ENCODE results near the gene RIN3. TPM values are rescaled to one million over a fixed set of nuclear protein-coding genes. Genes with fewer than 3 reads are reported as not detected.

RIN3 gene
- total and polyA plus RNA-seq, 2 experiments from 2014 or later, result 3.5 to 5.4 TPM

- Histone ChIP-seq H3K27me3 (no peaks in the 10 kb centered on the region), H3K27ac (no peak overlapping the region), H3K4me1 (ENCODE audit: low read depth) (no peaks in the 10 kb centered on the region), H3K4me3 (no peak overlapping the region), H3K9me3 (ENCODE audit: low read depth) (no peaks in the 10 kb centered on the region), H3K36me3 (no peaks in the 10 kb centered on the region)
- DNase-seq (ENCODE audit: low read depth in 1 of 2, low spot score in 1 of 2), result no peak
- no peak for TF ChIP-seq CTCF (IDR thresholded peaks at IDR 0.05; ENCODE audit: low read depth, low read length)
Observed at GRCh38 chr14:92666251-92666650, 152.7 kb downstream of the RIN3 start.

GRCh38 chr14:92668276-92668973 lies 154.8 kb downstream of the RIN3 start:
- no peak overlapping the region for H3K4me3 ChIP-seq
- H3K4me1 ChIP-seq (ENCODE audit: low read depth), result no peaks in the 10 kb centered on the region
- H3K27ac ChIP-seq, result no peak overlapping the region
- no peak for DNase-seq (ENCODE audit: low read depth in 1 of 2, low spot score in 1 of 2)
- H3K36me3 ChIP-seq, result no peaks in the 10 kb centered on the region
- H3K9me3 ChIP-seq (ENCODE audit: low read depth), result no peaks in the 10 kb centered on the region
- no peak for TF ChIP-seq CTCF (IDR thresholded peaks at IDR 0.05; ENCODE audit: low read depth, low read length)
- no peaks in the 10 kb centered on the region for H3K27me3 ChIP-seq

GRCh38 chr14:92670160-92670559 lies 156.6 kb downstream of the RIN3 start:
- Histone ChIP-seq H3K4me1 (ENCODE audit: low read depth) (no peaks in the 10 kb centered on the region), H3K36me3 (no peaks in the 10 kb centered on the region), H3K4me3 (no peak overlapping the region), H3K27me3 (no peaks in the 10 kb centered on the region), H3K27ac (no peak overlapping the region), H3K9me3 (ENCODE audit: low read depth) (no peaks in the 10 kb centered on the region)
- peak; percentile 37 for TF ChIP-seq CTCF (IDR thresholded peaks at IDR 0.05; ENCODE audit: low read depth, low read length)
- DNase-seq (ENCODE audit: low read depth in 1 of 2, low spot score in 1 of 2), result peak in 1 of 2 donors; percentile 67

GRCh38 chr14:92670643-92671366 lies 157.2 kb downstream of the RIN3 start:
- no peaks in the 10 kb centered on the region for H3K9me3 ChIP-seq (ENCODE audit: low read depth)
- no peak for DNase-seq (ENCODE audit: low read depth in 1 of 2, low spot score in 1 of 2)
- H3K4me3 ChIP-seq, result no peak overlapping the region
- H3K4me1 ChIP-seq (ENCODE audit: low read depth), result no peaks in the 10 kb centered on the region
- H3K27ac ChIP-seq, result no peak overlapping the region
- H3K36me3 ChIP-seq, result no peaks in the 10 kb centered on the region
- H3K27me3 ChIP-seq, result no peaks in the 10 kb centered on the region
- no peak for TF ChIP-seq CTCF (IDR thresholded peaks at IDR 0.05; ENCODE audit: low read depth, low read length)

GRCh38 chr14:92673601-92674150 lies 160.1 kb downstream of the RIN3 start:
- no peak overlapping the region for H3K27ac ChIP-seq
- no peaks in the 10 kb centered on the region for H3K9me3 ChIP-seq (ENCODE audit: low read depth)
- no peaks in the 10 kb centered on the region for H3K27me3 ChIP-seq
- no peaks in the 10 kb centered on the region for H3K4me1 ChIP-seq (ENCODE audit: low read depth)
- DNase-seq (ENCODE audit: low read depth in 1 of 2, low spot score in 1 of 2), result no peak
- TF ChIP-seq CTCF (IDR thresholded peaks at IDR 0.05; ENCODE audit: low read depth, low read length), result no peak
- no peaks in the 10 kb centered on the region for H3K36me3 ChIP-seq
- H3K4me3 ChIP-seq, result no peak overlapping the region

All from cardiac muscle cell (in vitro differentiated cells and primary cell).